GM19023 (cell line): Measurements from ENCODE around the gene SHBG.
"Not testable (repeated sequence)": the region's sequence is repeated elsewhere in the genome, so short reads cannot be mapped to it uniquely, and the experiment has no call there.

Experiments
- ATAC-seq: cut with Tn5 transposase; IDR thresholded peaks from one replicate; pipeline ENCODE4 v1.9.1; 2021; ENCODE audit warnings: mild to moderate bottlenecking, moderate library complexity; ENCODE audit not compliant: unreplicated experiment

The SHBG gene

DNA sequence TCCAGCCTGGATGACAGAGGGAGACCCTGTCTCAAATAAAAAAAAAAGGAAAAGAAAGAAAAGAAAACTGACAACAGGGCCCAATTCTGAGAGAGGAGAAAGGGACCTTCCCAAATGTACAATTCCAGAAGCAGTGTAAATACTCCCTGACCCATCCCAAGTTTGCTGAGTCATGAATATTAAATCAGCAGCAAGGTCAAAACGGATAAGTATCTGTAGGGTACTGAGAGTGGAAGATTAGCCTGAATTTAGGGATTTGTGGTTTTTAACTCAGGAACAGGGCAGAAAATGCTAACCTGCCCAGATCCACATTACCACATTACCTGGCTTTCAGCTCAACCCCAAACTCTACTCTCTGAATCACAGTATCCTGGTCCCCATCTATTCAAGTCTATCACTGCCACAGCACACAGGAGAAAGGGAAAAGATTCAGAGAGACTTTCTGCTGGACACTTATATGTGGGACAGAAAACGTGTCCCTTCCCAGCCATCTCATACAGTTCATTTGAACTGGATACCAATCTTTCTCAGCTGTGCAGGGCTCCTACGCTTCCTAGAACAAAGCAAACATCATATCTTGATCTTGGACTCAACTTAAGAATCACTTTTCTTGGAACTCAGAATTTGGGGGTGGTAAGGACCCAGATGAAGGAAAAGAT is 18.2 kb upstream of the SHBG start:
- no peak for ATAC-seq

- no peak for ATAC-seq
These were observed 17.7 kb upstream of the SHBG start for GRCh38 chr17:7612294-7612640.

DNA sequence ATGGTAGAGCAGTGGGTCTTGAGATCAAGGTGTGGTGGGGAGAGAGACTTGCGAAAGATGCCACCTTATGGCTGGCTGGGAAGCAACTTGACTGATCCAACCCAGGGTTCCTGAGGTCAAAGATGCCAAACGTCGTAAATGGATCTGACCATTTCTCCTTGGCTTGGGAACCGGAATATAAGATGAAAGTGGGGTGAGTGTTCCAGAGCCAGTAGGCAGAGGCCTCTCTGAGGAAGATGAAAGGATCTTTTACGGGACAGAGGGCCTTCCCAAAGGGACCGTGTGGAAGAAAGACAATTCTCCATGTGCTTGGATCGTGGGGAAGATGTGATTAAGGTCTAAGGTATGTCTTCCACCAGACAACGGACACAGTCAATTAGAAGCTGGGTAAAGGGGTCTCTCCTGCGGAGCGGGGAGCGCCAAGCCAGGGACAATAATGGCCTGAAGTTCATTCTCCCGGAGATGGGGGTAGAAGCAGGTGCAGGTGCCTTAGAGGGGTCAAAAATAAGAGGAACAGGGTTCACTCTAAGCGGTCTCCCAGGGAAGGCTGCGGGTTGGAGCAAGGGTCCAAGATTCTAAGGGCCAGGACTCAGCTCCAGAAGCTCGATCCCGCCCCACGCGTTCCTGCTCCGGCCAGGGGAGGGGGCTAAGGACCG is 16.0 kb upstream of the SHBG start:
- ATAC-seq = peak; percentile 3

- ATAC-seq = peak; percentile 87
These were observed 15.3 kb upstream of the SHBG start, which contains the start of gene FXR2 for GRCh38 chr17:7614425-7615264. Gene FXR2 (minus strand): TSS chr17:7614897. CDS start chr17:7614532, 365 bp downstream.

GRCh38 chr17:7615265-7615747 is 14.6 kb upstream of the SHBG start:
- no peak for ATAC-seq

DNA sequence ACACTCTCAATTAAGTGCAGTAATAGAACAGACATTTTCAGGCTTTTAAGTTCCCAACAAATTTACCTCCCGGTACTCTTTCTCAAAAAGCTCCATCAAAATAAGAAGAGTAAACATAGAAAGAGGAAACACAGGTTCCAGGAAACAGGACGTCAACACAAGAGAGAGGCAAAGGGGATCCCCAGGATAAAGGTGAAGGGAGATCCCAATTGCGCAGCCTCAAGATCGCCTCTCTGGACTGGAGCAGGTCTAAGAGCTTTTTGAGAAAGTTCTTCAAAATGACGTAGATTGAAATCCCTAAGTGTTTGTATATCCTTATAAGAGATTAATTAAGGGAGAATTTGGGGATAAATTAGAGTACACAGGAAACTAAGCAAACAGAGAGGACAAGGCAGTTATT is 11.3 kb upstream of the SHBG start:
- ATAC-seq = no peak

- no peak for ATAC-seq
These were observed 9.1 kb upstream of the SHBG start for GRCh38 chr17:7620835-7621234.

- ATAC-seq = no peak
These were observed 6.3 kb upstream of the SHBG start for GRCh38 chr17:7623661-7624060.

DNA sequence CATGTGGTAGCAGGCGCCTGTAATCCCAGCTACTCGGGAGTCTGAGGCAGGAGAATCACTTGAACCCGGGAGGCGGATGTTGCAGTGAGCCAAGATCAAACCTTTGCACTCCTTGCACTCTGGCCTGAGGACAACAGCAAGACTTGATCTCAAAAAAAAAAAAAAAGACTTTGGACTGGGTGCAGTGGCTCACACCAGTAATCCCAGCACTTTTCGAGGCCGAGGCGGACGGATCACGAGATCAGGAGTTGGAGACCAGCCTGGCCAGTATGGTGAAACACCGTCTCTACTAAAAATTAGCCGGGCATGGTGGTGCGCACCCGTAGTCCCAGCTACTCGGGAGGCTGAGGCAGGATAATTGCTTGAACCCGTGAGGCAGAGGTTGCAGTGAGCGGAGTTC is 4.2 kb upstream of the SHBG start:
- ATAC-seq = not testable (repeated sequence)

GRCh38 chr17:7626307-7626706 is 3.6 kb upstream of the SHBG start:
- no peak for ATAC-seq

DNA sequence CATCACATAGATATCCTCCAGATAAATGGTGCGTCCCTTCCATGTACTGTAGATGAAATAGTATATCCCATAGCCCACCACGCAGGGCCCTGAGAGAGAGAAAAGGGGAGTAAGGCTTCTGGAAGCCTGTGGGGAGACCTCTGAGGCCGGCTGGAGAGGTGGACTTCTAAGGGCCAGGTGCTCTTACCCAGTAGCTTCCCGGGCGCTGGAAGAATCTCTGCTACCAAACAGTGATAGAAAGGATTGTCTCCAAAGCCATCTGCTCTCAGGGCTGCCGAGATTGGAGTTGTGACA is 3.0 kb upstream of the SHBG start:
- no peak for ATAC-seq

GRCh38 chr17:7627250-7628121 is 2.4 kb upstream of the SHBG start, which contains the start of gene SAT2:
Gene SAT2 (minus strand): TSS chr17:7627821. CDS start chr17:7627635, 186 bp downstream.
- ATAC-seq = peak; percentile 88

DNA sequence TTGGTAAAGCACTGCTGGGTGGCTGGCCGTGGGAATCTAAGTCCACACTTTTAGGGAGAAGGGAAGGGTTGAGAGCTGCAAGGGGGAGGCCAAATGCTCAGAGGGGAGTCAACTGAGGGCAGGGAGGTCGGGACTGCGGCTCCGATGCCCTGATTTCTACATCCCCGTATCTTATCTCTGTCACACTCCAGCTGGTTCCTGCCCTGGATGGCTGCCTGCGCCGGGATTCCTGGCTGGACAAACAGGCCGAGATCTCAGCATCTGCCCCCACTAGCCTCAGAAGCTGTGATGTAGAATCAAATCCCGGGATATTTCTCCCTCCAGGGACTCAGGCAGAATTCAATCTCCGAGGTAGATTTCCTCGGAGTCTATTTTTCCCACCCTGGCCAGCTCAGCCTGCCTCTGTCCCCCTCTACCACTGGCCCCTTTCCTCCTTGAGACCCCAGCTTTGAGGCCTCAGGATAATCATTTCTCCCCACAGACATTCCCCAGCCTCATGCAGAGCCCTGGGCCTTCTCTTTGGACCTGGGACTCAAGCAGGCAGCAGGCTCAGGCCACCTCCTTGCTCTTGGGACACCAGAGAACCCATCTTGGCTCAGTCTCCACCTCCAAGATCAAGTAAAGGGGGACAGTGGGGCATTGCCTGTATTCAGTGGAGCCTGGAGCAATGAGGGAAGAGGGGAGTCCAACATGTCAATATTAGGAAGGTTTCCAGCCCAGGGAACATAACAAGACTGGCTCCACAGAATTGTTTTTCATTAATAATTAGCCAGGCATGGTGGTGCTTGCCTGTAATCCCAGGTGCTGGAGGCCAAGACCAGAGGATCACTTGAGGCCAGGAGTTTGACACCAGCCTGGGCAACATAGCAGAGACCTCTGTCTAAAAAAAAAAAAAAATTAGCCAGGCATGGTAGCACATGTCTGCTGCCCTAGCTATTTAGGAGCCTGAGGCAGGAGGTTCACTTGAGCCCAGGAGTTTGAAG is 1.8 kb downstream of the SHBG start:
- no peak for ATAC-seq

GRCh38 chr17:7632492-7632894 is 2.6 kb downstream of the SHBG start:
- ATAC-seq = no peak

DNA sequence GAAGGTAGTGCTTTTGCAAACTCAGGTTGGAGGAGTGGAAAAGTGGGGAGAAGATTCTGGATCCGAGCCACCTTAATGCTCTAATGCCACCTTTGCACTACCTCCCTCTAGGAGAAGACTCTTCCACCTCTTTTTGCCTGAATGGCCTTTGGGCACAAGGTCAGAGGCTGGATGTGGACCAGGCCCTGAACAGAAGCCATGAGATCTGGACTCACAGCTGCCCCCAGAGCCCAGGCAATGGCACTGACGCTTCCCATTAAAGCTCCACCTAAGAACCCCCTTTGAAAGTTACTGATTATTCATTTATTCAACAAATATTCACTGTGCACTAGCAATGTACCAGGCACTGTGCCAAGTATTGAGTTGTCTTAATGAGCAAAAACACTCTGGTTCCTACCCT is 3.2 kb downstream of the SHBG start:
- no peak for ATAC-seq

GRCh38 chr17:7634384-7634783 is 4.4 kb downstream of the SHBG start:
- ATAC-seq = no peak

DNA sequence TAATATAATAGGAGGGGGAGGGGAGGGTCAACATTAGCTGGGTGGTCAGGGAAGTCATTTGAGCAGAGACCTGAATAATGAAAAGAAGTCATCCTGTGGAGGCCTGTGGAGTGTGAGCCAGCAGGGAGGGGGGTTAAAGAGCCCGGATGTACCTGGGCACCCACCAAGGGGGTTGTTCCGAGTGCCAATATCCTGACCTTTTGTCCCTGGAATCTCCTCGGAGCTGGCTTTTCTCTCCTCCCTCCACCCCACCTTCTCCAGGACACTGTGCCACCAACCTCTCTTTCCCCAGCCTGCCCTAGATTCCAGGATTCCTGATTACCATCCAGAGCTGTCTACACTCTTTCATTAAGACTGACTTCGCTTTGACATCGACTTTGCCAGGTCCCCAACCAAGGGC is 6.2 kb downstream of the SHBG start:
- ATAC-seq = no peak

- no peak for ATAC-seq
These were observed 10.8 kb downstream of the SHBG start for GRCh38 chr17:7640783-7641182.

DNA sequence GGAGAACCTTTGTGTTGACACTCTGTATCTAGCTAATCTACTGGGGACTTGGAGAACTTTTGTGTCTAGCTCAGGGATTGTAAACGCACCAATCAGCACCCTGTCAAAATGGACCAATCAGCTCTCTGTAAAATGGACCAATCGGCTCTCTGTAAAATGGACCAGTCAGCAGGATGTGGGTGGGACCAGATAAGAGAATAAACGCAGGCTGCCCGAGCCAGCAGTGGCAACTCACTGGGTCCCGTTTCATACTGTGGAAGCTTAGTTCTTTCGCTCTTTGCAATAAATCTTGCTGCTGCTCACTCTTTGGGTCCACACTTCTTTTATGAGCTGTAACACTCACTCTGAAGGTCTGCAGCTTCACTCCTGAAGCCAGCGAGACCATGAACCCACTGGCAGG is 11.7 kb downstream of the SHBG start:
- ATAC-seq = not testable (repeated sequence)

- no peak for ATAC-seq
These were observed 14.8 kb downstream of the SHBG start for GRCh38 chr17:7644775-7645174.
